ENCODE data around the gene IARS2.

DNA sequence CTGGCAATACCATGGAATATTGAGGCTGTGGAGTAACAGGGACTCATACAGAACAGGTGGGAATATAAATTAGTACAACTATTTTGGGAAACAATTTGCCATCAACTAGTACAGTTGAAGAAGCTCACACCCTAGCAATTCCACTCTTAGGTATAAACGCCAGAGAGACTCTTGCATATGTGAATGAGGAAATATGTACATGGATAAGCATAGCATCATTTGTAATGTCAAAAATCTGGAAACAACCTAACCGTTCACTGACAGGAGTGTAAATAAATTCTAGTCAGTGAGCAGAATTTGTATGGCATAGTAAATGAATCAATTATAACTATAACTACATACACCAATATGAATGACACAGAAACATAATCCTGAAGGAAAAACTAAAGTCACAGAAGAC is 94.6 kb downstream of the IARS2 start:
- TF ChIP-seq, protein P1, sequence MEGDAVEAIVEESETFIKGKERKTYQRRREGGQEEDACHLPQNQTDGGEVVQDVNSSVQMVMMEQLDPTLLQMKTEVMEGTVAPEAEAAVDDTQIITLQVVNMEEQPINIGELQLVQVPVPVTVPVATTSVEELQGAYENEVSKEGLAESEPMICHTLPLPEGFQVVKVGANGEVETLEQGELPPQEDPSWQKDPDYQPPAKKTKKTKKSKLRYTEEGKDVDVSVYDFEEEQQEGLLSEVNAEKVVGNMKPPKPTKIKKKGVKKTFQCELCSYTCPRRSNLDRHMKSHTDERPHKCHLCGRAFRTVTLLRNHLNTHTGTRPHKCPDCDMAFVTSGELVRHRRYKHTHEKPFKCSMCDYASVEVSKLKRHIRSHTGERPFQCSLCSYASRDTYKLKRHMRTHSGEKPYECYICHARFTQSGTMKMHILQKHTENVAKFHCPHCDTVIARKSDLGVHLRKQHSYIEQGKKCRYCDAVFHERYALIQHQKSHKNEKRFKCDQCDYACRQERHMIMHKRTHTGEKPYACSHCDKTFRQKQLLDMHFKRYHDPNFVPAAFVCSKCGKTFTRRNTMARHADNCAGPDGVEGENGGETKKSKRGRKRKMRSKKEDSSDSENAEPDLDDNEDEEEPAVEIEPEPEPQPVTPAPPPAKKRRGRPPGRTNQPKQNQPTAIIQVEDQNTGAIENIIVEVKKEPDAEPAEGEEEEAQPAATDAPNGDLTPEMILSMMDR (IDR thresholded peaks at IDR 0.05; ENCODE audit: poor library complexity, severe bottlenecking): no peak
- TF ChIP-seq REST (IDR thresholded peaks at IDR 0.05; ENCODE audit: borderline replicate concordance): no peak
- TF ChIP-seq POLR2AphosphoS5 (IDR thresholded peaks at IDR 0.05): no peak
- TF ChIP-seq EZH2 (IDR thresholded peaks at IDR 0.05; ENCODE audit: borderline replicate concordance, insufficient read depth, low read length, poor library complexity, severe bottlenecking): no peak
- no peak for TF ChIP-seq TAF1 (IDR thresholded peaks at IDR 0.05; ENCODE audit: low read depth)
- TF ChIP-seq EP300 (conservative IDR thresholded peaks at IDR 0.05; ENCODE audit: poor library complexity, severe bottlenecking): no peak
- TF ChIP-seq SMC3 (conservative IDR thresholded peaks at IDR 0.05; ENCODE audit: poor library complexity): no peak
- TF ChIP-seq RAD21 (conservative IDR thresholded peaks at IDR 0.05): no peak
- TF ChIP-seq MXI1 (conservative IDR thresholded peaks at IDR 0.05; ENCODE audit: poor library complexity, severe bottlenecking): no peak
